Epithelial cell of prostate (primary cell): Measurements from ENCODE around the gene ANO10.
"Not testable (repeated sequence)": the region's sequence is repeated elsewhere in the genome, so short reads cannot be mapped to it uniquely, and the experiment has no call there.

ENCODE experiments used
- DNase-seq: peaks from one replicate; pipeline ENCODE4 v3.0.0-alpha.2; 2011; ENCODE audit warnings: low read depth, low spot score
- H3K27ac ChIP-seq: fragments of 450-650 bp; 2 replicates; pipeline ENCODE4 v1.5.1; 2017; ENCODE audit warnings: mild to moderate bottlenecking

ANO10 gene

DNA sequence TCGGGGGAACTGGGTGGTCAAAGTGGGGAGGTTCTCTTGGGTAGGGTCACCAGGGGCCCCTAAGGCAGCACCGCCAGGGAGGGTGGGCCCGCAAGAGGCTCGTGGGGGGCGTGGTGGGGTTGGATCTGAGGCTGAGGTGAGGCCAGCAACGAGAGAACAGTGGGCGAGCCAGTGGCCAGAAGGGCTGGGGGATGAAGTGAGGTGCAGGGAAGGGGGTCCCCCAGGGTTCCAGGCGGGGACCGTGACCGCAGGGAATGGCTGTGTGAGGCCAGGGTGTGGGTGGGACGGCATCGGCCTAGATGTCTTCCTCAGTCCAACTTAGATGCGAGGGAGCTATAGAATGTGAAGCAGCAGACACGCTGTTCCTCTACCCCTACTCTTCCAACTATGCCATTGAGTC is 257.3 kb downstream of the ANO10 start:
- H3K27ac ChIP-seq, result no peak overlapping the region
- DNase-seq, result no peak

DNA sequence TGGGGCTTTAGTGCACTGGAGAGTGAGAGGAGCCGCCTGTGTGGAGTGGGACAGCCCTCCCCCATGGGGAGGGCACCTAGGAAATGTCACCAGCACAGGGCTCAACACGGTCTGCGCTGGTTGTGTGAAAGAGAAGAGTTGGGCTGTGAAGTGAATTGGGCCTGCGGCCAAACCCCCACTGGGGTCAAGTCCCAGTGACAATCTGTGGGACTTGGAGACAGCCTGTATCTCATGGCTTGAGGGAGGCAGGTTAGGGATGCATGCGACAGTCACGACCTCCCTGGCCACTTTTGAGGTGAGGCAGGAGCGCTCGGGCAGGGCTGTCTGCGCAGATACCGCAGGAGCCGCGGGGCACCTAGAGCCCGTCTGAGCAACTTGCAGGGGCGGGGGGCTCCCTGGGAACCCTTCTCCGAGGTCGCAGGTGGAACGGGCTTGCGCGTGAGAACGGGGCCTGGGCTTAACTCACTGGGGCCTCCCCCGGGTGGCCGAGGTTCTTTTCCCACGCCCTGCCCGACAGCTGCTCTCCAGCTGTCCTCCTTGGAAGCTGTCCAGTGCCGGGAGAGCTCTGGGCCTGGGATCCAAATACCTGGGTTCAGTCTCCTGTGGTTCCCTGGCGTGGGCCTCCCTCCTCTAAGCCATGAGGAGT is 258.1 kb downstream of the ANO10 start:
- DNase-seq, result no peak
- no peak overlapping the region for H3K27ac ChIP-seq

DNA sequence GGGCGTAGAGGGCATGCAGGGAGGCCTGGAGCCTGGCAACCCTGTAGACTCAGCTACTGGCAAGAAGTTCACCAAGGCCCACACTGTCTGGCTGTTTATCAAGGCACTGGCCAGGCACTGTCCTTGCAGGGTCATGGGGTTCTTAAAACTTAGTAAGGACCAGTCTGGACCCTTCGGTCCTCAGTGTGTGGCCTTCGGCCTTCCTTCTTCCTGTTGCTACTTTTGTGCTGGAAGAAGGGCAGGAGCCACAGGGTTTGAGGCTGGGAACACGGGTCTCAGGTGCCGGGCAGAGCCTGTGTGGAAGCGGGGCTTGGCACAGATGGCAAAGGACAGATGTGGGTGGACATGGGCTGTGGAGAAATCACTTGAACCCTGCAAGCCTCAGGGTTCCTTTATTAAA is 258.9 kb downstream of the ANO10 start:
- no peak overlapping the region for H3K27ac ChIP-seq
- DNase-seq, result no peak

GRCh38 chr3:43362183-43362582 is 259.6 kb downstream of the ANO10 start:
- no peak for DNase-seq
- no peak overlapping the region for H3K27ac ChIP-seq

- no peak for DNase-seq
- H3K27ac ChIP-seq, result no peak overlapping the region
Observed at GRCh38 chr3:43361077-43361476, 260.7 kb downstream of the ANO10 start.

GRCh38 chr3:43356033-43356432 is 265.8 kb downstream of the ANO10 start:
- not testable (repeated sequence) for H3K27ac ChIP-seq, DNase-seq

GRCh38 chr3:43353923-43354670 is 267.7 kb downstream of the ANO10 start:
- DNase-seq, result no peak
- H3K27ac ChIP-seq, result peak overlapping the region; percentile 7

- no peak overlapping the region for H3K27ac ChIP-seq
Observed at GRCh38 chr3:43353393-43353792, 268.4 kb downstream of the ANO10 start.

DNA sequence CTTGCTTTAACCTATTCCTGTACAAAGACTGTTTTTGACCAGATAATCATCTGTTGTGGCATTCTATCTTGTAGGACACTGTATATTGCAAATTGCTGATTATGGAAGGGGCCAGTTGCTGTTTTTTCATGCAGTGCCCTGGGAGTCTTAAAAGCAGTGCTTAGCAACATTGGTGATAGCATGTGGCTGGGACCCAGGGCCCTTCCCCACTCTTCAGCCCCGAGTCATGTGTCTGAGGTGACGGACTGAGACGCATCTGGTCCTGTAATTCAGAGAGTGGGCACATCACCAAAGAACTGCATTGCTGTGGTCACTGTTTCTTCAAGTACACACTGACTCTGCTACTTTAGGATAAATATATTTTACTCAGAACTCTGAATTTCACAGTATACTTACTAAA is 272.1 kb downstream of the ANO10 start:
- no peak overlapping the region for H3K27ac ChIP-seq
- no peak for DNase-seq

More at GRCh38 chr3:43353393-43353792, 268.4 kb downstream of the ANO10 start:
- no peak for DNase-seq

DNA sequence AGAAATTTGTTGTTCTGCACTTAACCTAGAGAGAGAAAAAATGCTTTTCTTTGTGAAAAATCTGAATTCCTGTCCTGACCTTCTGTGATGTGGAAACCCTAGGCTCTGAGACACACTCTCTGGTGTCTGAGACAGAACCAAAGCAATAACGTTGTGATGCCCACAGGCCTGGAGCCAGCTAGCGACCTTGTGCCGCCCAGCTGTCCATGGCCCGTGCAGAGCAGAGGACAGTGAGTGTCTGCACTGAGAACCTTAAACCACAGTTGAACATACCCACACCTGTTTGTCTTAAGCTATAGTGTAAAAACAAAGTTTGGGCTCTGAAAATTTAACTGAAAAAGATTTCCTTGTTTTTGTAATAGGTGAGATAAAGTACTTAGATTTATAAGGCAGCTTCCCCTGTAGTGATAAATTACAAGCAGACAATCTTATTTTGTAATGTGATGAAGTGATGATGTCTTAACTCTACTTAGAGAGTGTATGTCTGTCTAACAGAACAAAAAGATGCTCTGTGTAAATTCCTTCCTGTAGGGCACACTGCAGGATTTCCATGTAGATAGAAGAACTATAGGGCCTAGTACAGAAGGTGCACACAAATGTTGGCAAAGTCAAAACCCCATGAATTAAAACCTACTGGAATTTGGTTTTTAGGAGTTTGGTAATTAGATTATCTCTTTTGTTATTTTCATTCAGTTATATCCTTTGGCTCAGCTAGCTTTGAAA is 272.8 kb downstream of the ANO10 start:
- H3K27ac ChIP-seq, result no peak overlapping the region
- DNase-seq, result no peak

DNA sequence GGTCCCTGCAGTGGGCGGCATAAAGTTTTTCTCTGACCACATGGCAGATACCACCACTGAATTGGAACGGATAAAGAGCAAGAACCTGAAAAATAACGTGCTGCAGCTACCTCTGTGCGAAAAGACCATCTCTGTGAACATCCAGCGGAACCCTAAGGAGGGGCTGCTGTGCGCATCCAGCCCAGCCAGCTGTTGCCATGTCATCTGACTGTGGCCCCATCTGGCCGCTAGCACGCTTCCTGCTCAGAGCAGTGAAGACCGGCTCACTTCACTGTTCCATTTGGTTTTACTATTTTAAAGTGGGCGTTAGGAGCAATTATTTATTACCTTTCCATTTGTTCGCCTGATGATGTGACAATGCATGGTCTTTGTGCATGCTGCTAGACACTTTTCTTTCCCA is 273.5 kb downstream of the ANO10 start:
- no peak overlapping the region for H3K27ac ChIP-seq
- DNase-seq, result no peak

DNA sequence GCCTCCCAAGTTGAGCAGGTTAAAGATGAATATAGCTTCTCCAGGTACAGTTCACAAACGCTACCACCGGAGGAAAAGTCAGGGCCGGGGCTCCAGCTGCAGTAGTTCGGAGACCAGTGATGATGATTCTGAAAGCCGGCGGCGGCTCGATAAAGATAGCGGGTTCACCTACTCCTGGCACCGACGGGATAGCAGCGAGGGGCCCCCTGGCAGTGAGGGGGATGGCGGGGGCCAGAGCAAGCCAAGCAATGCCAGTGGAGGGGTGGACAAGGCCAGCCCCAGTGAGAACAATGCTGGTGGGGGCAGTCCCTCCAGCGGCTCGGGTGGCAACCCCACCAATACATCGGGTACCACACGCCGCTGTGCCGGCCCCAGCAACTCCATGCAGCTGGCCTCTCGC is 274.0 kb downstream of the ANO10 start:
- H3K27ac ChIP-seq, result no peak overlapping the region
- no peak for DNase-seq

- no peak overlapping the region for H3K27ac ChIP-seq
- no peak for DNase-seq
Observed at GRCh38 chr3:43346978-43347749, 274.6 kb downstream of the ANO10 start.

DNA sequence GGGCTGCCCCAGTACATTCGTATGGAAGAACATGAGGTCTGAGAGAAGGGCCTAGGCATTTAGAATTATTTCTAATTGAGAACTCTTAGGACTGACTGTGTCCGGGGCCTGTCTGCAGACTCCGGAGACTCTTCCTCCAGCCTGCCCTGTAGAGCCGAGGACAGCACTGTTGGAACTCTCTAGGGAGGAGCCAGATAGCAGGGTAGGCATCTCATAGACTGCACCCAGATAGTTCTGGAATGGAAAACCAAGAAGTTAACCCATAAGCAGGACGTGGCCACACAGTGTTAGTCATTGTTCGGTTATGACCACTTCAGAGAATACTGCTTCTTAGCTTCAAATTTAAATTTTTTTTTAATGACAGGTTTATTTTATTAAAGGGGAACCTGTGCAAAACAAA is 275.9 kb downstream of the ANO10 start:
- DNase-seq, result no peak
- H3K27ac ChIP-seq, result no peak overlapping the region

DNA sequence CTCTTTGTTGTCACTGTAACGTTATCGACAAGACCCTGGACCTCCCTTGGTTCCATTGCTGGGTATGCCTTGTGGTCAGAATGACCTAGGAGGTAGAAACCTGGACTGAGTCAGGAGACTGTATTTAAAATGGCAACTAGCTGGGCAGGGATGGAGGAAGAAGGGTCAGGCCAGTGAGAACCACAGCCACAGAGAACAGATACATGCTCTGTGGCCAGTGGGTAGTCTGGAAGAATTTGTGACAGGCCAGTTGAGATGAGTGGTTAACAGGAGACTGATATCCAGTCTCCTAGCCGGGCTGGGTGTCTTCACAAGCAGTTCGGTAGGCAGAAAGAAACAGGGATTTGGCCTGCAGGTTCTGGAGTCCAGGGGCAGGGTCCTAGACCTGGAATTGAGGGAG is 276.6 kb downstream of the ANO10 start:
- H3K27ac ChIP-seq, result no peak overlapping the region
- DNase-seq, result no peak

- no peak for DNase-seq
- no peak overlapping the region for H3K27ac ChIP-seq
Observed at GRCh38 chr3:43344520-43344919, 277.3 kb downstream of the ANO10 start.

DNA sequence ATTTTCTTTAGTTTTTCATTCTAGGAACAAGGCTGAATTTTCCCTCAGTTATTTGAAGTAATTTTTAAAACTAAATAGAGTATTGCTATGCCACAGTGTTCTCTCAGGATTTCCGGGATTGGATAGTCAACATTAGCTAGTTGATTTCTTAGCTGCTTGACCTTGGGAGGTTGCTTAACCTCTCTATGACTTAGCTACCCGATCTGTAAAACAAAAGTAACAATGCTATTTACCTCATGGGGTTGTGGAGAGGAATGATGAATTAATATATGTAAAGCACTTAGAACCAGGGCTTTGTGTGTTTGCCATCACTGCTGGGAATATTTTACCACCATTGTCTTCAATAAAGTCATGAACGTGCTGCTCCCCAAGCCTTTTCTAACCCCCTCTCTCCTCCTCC is 278.0 kb downstream of the ANO10 start:
- DNase-seq, result no peak
- no peak overlapping the region for H3K27ac ChIP-seq

DNA sequence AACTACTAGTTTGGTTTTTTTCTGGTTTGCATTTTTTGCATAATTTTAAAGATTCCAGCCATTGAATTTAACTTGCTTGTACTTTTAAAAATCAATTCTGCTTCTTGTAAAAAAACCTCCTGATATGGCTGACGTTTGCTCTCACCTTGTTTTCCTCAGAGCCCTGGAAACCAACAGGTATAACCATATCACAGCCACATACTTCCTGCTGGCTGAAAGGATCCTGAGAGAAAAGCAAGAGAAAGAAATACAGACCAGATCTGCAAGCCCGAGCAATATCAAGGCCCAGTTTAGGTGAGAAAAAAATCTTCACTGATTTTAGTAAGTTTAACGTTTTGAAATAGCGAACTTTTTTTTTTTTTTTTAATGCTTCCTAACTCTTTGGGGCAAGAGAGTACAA is 278.6 kb downstream of the ANO10 start:
- DNase-seq, result no peak
- no peak overlapping the region for H3K27ac ChIP-seq

- no peak for DNase-seq
- H3K27ac ChIP-seq, result no peak overlapping the region
Observed at GRCh38 chr3:43341788-43342187, 280.0 kb downstream of the ANO10 start.

GRCh38 chr3:43340403-43340802 is 281.4 kb downstream of the ANO10 start:
- no peak for DNase-seq
- H3K27ac ChIP-seq, result no peak overlapping the region

GRCh38 chr3:43338295-43338694 is 283.5 kb downstream of the ANO10 start:
- no peak overlapping the region for H3K27ac ChIP-seq
- no peak for DNase-seq
